Suprapubic skin (tissue), 4 donors: ENCODE measurements around the gene NOSTRIN. TPM values are rescaled to one million over a fixed set of nuclear protein-coding genes. Genes with fewer than 3 reads are reported as not detected.

Experiments
- DNase-seq, 2 donors: peaks; one replicate each; pipeline ENCODE4 v3.0.0-alpha.2; 2019; ENCODE audit warnings: low spot score in 2 of 2
- H3K27ac ChIP-seq: fragments of 200-600 bp; sonication (generic); one replicate; pipeline ENCODE4 v1.5.1; 2019
- H3K27me3 ChIP-seq: fragments of 200-600 bp; sonication (generic); one replicate; pipeline ENCODE4 v1.5.1; 2019
- H3K36me3 ChIP-seq: fragments of 200-600 bp; sonication (generic); one replicate; pipeline ENCODE4 v1.5.1; 2019
- H3K4me1 ChIP-seq: fragments of 200-600 bp; sonication (generic); one replicate; pipeline ENCODE4 v1.5.1; 2019
- H3K4me3 ChIP-seq: fragments of 200-600 bp; sonication (generic); one replicate; pipeline ENCODE4 v1.5.1; 2019; ENCODE audit warnings: mild to moderate bottlenecking
- H3K9me3 ChIP-seq: fragments of 200-600 bp; sonication (generic); one replicate; pipeline ENCODE4 v1.5.1; 2019
- EP300 ChIP-seq: sonication (generic); formaldehyde crosslinking; IDR thresholded peaks from one replicate; pipeline ENCODE4 v1.6.1; 2017; ENCODE audit warnings: antibody characterized with exemption
- POLR2A ChIP-seq, 2 donors: fragments of 450-650 bp; IDR thresholded peaks; one replicate each; pipeline ENCODE4 v1.6.1; 2017; ENCODE audit warnings: antibody characterized with exemption in 2 of 2, mild to moderate bottlenecking in 2 of 2, moderate library complexity in 2 of 2
- POLR2AphosphoS5 ChIP-seq, 3 donors: sonication (generic); formaldehyde crosslinking; IDR thresholded peaks; one replicate each; pipeline ENCODE4 v1.6.1; 2017; ENCODE audit warnings: antibody characterized with exemption in 3 of 3
- WGBS: methylation state at CpG from one replicate; pipeline ENCODE4 v1.1.5; 2018; 5-methylcytosine and 5-hydroxymethylcytosine counted together
- total RNA-seq, 4 donors: library from RNA; depleted of rRNA; stranded (reverse); fragments of >200 nt; gene quantifications; one replicate each; pipeline ENCODE4 v1.1.0, GENCODE V29; 2016
- TF ChIP-seq, protein P1 (sequence below), 2 donors: fragments of 200-600 bp in 1 of 2; fragments of 450-650 bp in 1 of 2; sonication (generic) in 1 of 2; IDR thresholded peaks; one replicate each; pipeline ENCODE4 v1.5.1; 2016 to 2019; ENCODE audit warnings: antibody characterized with exemption in 2 of 2, mild to moderate bottlenecking in 1 of 2, moderate library complexity in 1 of 2

The NOSTRIN gene
- total RNA-seq, 4 donors from 2014 or later, result 7.1 to 38.2 (median 9.0) TPM

DNA sequence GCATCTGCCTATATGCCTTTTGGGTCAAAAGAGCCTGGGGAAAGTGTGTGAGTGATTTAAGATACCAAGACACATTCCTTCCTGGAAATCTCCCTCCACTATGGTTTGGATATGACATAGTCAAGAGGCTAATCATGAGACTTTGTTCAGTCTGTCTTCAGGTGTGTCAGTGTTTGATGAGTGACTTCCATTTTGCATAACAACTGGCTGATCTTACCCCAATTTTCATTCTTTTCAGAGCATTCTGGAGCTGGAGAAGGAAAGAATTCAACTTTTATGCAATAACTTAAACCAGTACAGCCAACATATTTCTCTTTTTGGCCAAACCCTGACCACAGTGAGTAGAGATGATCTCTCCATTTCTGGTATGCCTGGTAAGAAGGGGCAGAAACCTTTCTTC is 48.4 kb downstream of the NOSTRIN start:
- H3K4me3 ChIP-seq, result no peak overlapping the region
- H3K27me3 ChIP-seq, result no peaks in the 10 kb centered on the region
- no peak overlapping the region for H3K27ac ChIP-seq
- TF ChIP-seq, protein P1, sequence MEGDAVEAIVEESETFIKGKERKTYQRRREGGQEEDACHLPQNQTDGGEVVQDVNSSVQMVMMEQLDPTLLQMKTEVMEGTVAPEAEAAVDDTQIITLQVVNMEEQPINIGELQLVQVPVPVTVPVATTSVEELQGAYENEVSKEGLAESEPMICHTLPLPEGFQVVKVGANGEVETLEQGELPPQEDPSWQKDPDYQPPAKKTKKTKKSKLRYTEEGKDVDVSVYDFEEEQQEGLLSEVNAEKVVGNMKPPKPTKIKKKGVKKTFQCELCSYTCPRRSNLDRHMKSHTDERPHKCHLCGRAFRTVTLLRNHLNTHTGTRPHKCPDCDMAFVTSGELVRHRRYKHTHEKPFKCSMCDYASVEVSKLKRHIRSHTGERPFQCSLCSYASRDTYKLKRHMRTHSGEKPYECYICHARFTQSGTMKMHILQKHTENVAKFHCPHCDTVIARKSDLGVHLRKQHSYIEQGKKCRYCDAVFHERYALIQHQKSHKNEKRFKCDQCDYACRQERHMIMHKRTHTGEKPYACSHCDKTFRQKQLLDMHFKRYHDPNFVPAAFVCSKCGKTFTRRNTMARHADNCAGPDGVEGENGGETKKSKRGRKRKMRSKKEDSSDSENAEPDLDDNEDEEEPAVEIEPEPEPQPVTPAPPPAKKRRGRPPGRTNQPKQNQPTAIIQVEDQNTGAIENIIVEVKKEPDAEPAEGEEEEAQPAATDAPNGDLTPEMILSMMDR (IDR thresholded peaks at IDR 0.05), result no peak
- TF ChIP-seq EP300 (no peak), POLR2A (IDR thresholded peaks at IDR 0.05) (no peak), POLR2AphosphoS5 (IDR thresholded peaks at IDR 0.05) (no peak)
- peaks cover 6% of the 10 kb centered on the region for H3K36me3 ChIP-seq
- no peaks in the 10 kb centered on the region for H3K9me3 ChIP-seq
- H3K4me1 ChIP-seq, result no peaks in the 10 kb centered on the region
- DNase-seq, result no peak

DNA sequence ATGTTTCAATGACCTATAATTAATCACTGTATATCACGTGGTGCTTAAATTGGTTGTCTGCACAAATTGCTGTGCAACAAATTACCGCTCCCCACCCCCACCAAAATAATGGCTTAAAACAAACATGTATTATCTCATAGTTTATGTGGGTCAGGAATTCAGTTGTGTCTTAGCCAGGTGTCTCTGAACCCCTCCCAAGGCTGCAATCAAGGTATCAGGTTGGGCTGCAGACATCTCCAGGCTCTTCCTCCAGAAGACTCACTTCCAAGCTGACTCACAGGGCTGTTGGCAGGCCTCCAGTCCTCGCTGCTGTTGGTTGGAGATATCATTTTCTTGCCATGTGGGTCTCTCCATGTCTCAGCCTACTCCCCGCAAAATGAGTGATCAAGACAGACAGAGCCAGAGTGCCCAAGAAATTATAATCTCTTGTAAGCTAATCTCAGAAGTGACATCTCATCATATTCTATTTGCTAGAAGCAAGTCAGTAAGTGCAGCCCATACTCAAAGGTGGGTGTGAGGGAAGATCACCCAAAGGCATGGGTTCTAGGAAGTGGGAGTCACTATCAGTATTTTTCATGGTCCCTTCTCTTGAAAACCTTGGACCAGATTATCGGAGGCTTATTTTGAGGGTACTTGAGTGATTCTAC is 49.4 kb downstream of the NOSTRIN start:
- H3K4me1 ChIP-seq, result no peaks in the 10 kb centered on the region
- WGBS, result 72% methylated on average over 5 of the region's 5 CpGs
- no peak for TF ChIP-seq EP300
- no peak for TF ChIP-seq POLR2AphosphoS5 (IDR thresholded peaks at IDR 0.05)
- H3K4me3 ChIP-seq, result no peak overlapping the region
- peaks cover 6% of the 10 kb centered on the region for H3K36me3 ChIP-seq
- H3K27me3 ChIP-seq, result no peaks in the 10 kb centered on the region
- H3K27ac ChIP-seq, result no peak overlapping the region
- no peak for DNase-seq
- H3K9me3 ChIP-seq, result no peaks in the 10 kb centered on the region

DNA sequence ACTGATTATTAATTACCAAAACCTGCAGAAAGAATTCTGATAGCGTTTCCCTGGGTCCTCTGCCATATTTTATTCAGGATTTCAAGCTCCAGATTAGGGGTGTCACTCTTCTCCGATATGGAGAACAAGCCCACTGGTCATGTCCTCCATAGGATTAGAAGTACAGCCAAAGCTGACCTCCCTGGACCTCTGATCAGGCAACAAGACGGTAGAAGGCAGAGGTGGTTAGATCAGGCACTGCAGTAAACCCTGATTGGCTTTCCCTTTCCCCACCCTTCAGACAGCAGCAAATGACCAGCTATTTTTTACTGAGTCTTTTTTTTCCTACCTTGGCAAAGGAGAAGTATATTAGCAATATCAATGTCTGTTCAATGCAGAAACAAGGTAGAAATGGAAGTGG is 50.0 kb downstream of the NOSTRIN start:
- H3K4me3 ChIP-seq, result no peak overlapping the region
- WGBS, result 63% methylated on average over 3 of the region's 3 CpGs
- no peak overlapping the region for H3K27ac ChIP-seq
- no peaks in the 10 kb centered on the region for H3K4me1 ChIP-seq
- peaks cover 6% of the 10 kb centered on the region for H3K36me3 ChIP-seq
- TF ChIP-seq POLR2AphosphoS5 (IDR thresholded peaks at IDR 0.05) (no peak), EP300 (no peak), POLR2A (IDR thresholded peaks at IDR 0.05) (no peak)
- TF ChIP-seq, protein P1 (IDR thresholded peaks at IDR 0.05), result no peak
- no peaks in the 10 kb centered on the region for H3K9me3 ChIP-seq
- no peak for DNase-seq
- H3K27me3 ChIP-seq, result no peaks in the 10 kb centered on the region

DNA sequence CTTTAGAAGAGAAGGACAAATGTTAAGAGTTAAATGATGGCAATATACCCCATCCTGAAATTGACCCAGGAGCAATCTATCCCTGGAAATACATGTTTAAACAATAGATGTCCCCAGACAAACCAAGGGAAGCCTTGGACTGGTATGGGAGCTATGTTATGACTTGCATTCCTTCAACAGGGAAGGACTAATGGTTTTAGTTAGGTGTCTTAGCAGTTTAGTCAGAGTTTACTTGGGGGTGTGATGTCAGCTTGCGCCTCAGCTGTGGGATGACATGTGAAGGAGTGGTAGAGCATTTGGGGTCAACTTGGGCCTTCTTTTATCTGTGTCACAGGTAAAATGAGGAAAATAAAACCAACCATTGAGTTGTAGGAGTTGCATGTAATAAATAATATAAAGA is 51.0 kb downstream of the NOSTRIN start:
- no peak for DNase-seq
- peaks cover 6% of the 10 kb centered on the region for H3K36me3 ChIP-seq
- H3K4me1 ChIP-seq, result no peaks in the 10 kb centered on the region
- H3K9me3 ChIP-seq, result no peaks in the 10 kb centered on the region
- 100% methylated on average over 1 of the region's 1 CpG for WGBS
- TF ChIP-seq POLR2A (IDR thresholded peaks at IDR 0.05), result no peak
- TF ChIP-seq EP300, result no peak
- no peak for TF ChIP-seq POLR2AphosphoS5 (IDR thresholded peaks at IDR 0.05)
- TF ChIP-seq, protein P1 (IDR thresholded peaks at IDR 0.05), result no peak
- H3K27me3 ChIP-seq, result no peaks in the 10 kb centered on the region
- H3K27ac ChIP-seq, result no peak overlapping the region
- no peak overlapping the region for H3K4me3 ChIP-seq

DNA sequence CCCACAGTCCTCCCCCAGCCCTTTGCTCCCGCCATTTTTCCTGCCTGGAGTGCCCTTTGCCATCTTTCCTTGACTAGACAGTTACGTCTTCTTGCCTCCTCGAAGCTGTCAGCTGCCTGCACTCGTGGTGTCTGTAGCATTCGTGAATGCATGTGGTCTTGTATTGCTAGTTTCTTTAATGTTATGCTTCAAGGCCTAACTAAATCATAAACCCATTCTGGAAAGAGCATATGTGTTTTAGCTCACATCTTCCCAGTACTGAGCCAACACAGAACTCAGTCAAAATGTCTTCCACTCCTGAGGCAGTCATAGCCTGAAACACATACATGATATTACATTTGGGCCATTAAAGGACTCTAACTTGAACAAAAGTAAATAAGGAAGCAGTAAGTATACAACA is 52.2 kb downstream of the NOSTRIN start:
- H3K27ac ChIP-seq, result no peak overlapping the region
- WGBS, result 94% methylated on average over 5 of the region's 5 CpGs
- no peaks in the 10 kb centered on the region for H3K27me3 ChIP-seq
- peaks cover 6% of the 10 kb centered on the region for H3K36me3 ChIP-seq
- H3K4me1 ChIP-seq, result no peaks in the 10 kb centered on the region
- no peak for DNase-seq
- TF ChIP-seq POLR2AphosphoS5 (IDR thresholded peaks at IDR 0.05), result no peak
- TF ChIP-seq EP300, result no peak
- no peak for TF ChIP-seq POLR2A (IDR thresholded peaks at IDR 0.05)
- TF ChIP-seq, protein P1 (IDR thresholded peaks at IDR 0.05), result no peak
- no peaks in the 10 kb centered on the region for H3K9me3 ChIP-seq
- H3K4me3 ChIP-seq, result no peak overlapping the region

DNA sequence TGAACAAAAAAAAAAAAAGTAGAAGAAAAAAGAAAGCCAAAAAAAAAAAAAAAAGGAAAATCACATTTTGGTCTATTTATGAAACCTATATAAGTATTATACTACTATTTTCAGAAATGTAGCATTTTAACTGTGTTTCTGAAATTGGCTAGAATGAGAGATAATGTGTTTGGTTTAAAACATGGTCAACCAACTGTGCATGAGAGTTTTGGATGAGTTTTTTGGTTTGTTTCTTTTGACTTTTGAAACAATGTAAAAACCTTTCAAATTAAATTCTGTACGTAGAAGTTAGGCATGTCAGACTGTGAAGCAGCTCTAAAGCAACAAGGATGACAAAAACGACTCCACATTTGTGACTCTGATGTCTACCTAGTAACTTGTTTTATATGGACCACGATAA is 53.2 kb downstream of the NOSTRIN start:
- Histone ChIP-seq H3K4me1 (no peaks in the 10 kb centered on the region), H3K36me3 (peaks cover 12% of the 10 kb centered on the region), H3K27me3 (no peaks in the 10 kb centered on the region), H3K9me3 (no peaks in the 10 kb centered on the region), H3K4me3 (no peak overlapping the region), H3K27ac (no peak overlapping the region)
- 91% methylated on average over 3 of the region's 3 CpGs for WGBS
- no peak for TF ChIP-seq POLR2A (IDR thresholded peaks at IDR 0.05)
- no peak for TF ChIP-seq POLR2AphosphoS5 (IDR thresholded peaks at IDR 0.05)
- TF ChIP-seq, protein P1 (IDR thresholded peaks at IDR 0.05), result no peak
- no peak for TF ChIP-seq EP300
- no peak for DNase-seq
